DMS79 (cell line): ENCODE data around the gene NEK11.
A peak's percentile ranks its signal among the peaks of the same experiment; 100 is the strongest.
"Not testable (repeated sequence)": the region's sequence is repeated elsewhere in the genome, so short reads cannot be mapped to it uniquely, and the experiment has no call there.

Experiments used
- DNase-seq: peaks from one replicate; lab custom pipeline; 2025; lab: John Stamatoyannopoulos, UW

Gene NEK11

DNA sequence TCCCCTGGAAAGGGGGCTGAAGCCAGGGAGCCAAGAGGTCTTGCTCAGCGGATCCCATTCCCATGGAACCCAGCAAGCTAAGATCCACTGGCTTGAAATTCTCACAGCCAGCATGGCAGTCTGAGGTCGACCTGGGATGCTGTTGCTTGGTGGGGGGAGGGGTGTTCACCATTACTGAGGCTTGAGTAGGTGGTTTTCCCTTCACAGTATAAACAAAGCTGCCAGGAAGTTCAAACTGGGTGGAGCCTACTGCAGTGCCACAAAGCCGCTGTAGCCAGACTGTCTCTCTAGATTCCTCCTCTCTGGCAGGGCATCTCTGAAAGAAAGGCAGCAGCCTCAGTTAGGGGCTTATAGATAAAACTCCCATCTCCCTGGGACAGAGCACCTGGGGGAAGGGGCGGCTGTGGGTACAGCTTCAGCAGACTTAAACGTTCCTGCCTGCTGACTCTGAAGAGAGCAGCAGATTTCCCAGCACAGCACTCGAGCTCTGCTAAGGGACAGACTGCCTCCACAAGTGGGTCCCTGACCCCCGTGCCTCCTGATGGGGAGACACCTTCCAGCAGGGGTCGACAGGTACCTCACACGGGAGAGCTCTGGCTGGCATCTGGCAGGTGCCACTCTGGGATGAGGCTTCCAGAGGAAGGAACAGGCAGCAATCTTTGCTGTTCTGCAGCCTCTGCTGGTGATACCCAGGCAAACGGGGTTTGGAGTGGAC is 15.8 kb downstream of the NEK11 start:
- not testable (repeated sequence) for DNase-seq

DNA sequence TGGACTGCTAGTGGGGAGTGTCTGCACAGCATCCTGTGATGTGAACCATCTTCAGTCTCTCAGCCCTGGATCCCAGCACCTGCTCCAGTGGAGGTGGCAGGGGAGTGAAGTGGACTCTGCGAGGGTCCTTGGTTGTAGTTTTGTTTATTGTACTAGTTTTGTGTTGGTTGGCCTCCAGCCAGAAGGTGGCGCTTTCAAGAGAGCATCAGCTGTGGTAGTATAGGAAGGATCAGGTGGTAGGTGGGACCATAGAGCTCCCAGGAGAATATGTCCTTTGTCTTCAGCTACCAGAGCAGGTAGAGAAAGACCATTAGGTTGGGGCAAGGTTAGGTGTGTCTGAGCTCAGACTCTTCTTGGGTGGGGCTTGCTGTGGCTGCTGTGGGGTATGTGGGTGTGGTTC is 20.9 kb downstream of the NEK11 start:
- no peak for DNase-seq

- DNase-seq = no peak
Observed at GRCh38 chr3:131048030-131048429, 21.4 kb downstream of the NEK11 start.

GRCh38 chr3:131050001-131050400 is 23.3 kb downstream of the NEK11 start:
- no peak for DNase-seq

- no peak for DNase-seq
Observed at GRCh38 chr3:131053043-131053859, 26.6 kb downstream of the NEK11 start.

GRCh38 chr3:131067983-131068382 is 41.3 kb downstream of the NEK11 start:
- DNase-seq = peak; percentile 89

GRCh38 chr3:131072099-131072559 is 45.5 kb downstream of the NEK11 start:
- DNase-seq = no peak

- no peak for DNase-seq
Observed at GRCh38 chr3:131072845-131073244, 46.2 kb downstream of the NEK11 start.

- DNase-seq = no peak
Observed at GRCh38 chr3:131075632-131076328, 49.1 kb downstream of the NEK11 start.

DNA sequence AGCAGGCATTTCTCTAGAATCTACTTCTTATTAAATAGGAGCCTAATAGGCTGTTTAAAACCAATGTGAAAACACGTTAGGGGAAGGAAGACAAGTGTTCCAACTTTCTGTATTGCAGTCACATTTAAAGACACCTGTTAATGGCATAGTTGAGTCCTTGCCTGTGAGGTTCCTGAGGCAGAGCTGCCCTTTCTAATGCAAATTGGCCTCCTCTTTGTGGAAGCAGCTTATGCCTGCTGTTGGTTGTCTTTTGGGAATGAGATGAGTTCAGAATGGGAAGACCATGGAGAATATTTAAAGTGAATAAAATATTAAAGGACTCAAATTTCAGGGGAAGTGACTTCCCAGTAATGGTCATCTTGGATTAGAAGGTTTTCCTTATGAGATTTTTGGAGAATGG is 51.2 kb downstream of the NEK11 start:
- DNase-seq = no peak

DNA sequence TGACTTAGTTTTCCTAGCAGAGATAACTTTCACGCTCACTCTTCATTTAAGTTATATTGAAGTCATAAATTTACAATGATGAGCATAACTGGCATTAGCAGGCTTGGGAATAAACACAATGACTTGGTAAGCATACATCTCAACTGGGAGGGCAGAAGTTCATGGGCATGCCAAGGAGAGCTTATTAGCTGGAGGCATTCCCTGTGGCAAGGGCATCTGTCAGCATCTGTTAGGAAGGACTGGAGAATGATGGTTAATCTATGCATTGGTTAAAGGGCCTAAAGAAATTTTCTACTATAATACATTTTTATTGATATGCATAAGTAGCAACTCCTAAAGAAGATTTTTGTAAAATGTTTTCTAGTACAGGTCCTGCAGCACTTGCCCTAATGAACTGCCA is 52.4 kb downstream of the NEK11 start:
- DNase-seq = no peak

GRCh38 chr3:131081224-131081623 is 54.5 kb downstream of the NEK11 start:
- no peak for DNase-seq

DNA sequence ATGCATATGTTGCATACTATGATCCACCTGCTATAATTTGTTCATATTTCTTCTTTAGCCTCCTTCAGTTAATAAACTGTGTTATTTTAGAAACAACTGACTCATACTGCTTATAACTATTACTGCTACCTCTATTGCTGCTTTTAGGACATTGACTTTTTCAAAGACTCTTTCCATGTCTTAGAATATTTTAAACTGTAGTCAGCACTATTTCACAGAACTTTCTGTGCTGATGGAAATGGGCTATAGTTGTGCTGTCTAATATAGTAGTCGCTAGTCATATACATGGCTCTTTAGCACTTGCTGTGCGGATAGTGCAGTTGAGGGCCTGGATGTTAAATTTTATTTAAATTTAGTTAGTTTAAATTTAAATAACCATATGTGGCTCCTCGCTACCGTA is 55.6 kb downstream of the NEK11 start:
- no peak for DNase-seq

GRCh38 chr3:131082871-131083863 is 56.5 kb downstream of the NEK11 start:
- peak; percentile 60 for DNase-seq

- no peak for DNase-seq
Observed at GRCh38 chr3:131091768-131092167, 65.1 kb downstream of the NEK11 start.

- DNase-seq = no peak
Observed at GRCh38 chr3:131107637-131108433, 81.2 kb downstream of the NEK11 start.

- DNase-seq = no peak
Observed at GRCh38 chr3:131109156-131109555, 82.5 kb downstream of the NEK11 start.

GRCh38 chr3:131110087-131110486 is 83.4 kb downstream of the NEK11 start:
- no peak for DNase-seq

GRCh38 chr3:131114256-131114655 is 87.6 kb downstream of the NEK11 start:
- no peak for DNase-seq

- no peak for DNase-seq
Observed at GRCh38 chr3:131125684-131126083, 99.0 kb downstream of the NEK11 start.

DNA sequence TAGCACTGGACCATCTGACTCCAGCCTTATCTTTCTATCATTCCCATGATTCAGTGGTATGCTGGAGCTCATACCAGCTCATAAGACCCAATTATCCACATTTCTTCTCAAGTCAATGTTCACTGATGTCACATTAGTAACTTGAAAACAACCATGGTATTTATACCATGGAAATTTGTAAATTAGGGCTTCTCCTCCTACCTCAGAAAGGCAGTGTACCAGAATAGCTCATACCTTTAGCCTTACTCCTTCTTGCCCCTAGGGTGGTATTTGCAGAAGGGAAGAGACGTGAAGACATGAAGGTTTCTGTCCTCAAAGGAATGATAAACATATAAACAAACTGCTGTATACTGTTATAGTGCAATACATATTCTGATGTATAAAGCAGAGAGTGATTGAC is 114.2 kb downstream of the NEK11 start:
- no peak for DNase-seq
